Measurements from ENCODE around the gene FADS3. TPM values are rescaled to one million over a fixed set of nuclear protein-coding genes. Genes with fewer than 3 reads are reported as not detected.

The FADS3 gene
- total RNA-seq, 1 experiment from 2014 or later: 50.0 TPM

DNA sequence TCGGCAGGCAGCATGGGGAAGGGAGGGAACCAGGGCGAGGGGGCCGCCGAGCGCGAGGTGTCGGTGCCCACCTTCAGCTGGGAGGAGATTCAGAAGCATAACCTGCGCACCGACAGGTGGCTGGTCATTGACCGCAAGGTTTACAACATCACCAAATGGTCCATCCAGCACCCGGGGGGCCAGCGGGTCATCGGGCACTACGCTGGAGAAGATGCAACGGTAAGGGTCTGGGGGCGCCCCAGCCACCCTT lies 63.0 kb downstream of the FADS3 start (continued):
- TF ChIP-seq ARID4B (CRISPR knock-in tag; IDR thresholded peaks at IDR 0.05; ENCODE audit: borderline replicate concordance): no peak
- TF ChIP-seq FOXK1 (CRISPR knock-in tag; IDR thresholded peaks at IDR 0.05): no peak
- TF ChIP-seq ATF6 (CRISPR knock-in tag; IDR thresholded peaks at IDR 0.05): no peak
- TF ChIP-seq SMAD3 (CRISPR knock-in tag; IDR thresholded peaks at IDR 0.05; ENCODE audit: borderline replicate concordance): 0 out of 2 replicates have a peak, but pooled peaks have one; percentile 2
- TF ChIP-seq MAX (CRISPR knock-in tag; IDR thresholded peaks at IDR 0.05): no peak
- peak; percentile 81; the same call in 1 of the 2 replicates for TF ChIP-seq ZNF416 (CRISPR knock-in tag; IDR thresholded peaks at IDR 0.05)
- no peak for TF ChIP-seq NFE2L1 (CRISPR knock-in tag; IDR thresholded peaks at IDR 0.05)
- peak; percentile 16; the same call in 1 of the 2 replicates for TF ChIP-seq EMX1 (CRISPR knock-in tag; IDR thresholded peaks at IDR 0.05)
- TF ChIP-seq, protein P1, sequence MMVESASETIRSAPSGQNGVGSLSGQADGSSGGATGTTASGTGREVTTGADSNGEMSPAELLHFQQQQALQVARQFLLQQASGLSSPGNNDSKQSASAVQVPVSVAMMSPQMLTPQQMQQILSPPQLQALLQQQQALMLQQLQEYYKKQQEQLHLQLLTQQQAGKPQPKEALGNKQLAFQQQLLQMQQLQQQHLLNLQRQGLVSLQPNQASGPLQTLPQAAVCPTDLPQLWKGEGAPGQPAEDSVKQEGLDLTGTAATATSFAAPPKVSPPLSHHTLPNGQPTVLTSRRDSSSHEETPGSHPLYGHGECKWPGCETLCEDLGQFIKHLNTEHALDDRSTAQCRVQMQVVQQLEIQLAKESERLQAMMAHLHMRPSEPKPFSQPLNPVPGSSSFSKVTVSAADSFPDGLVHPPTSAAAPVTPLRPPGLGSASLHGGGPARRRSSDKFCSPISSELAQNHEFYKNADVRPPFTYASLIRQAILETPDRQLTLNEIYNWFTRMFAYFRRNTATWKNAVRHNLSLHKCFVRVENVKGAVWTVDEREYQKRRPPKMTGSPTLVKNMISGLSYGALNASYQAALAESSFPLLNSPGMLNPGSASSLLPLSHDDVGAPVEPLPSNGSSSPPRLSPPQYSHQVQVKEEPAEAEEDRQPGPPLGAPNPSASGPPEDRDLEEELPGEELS (CRISPR knock-in tag; IDR thresholded peaks at IDR 0.05): no peak

- POLR2A ChIA-PET: interaction anchor here (0.7 to 6.5 kb wide), 3 partner anchors 12 to 47 kb away, joined by 3 to 66 read pairs (median 3); partner anchors contain the start of gene FADS1
- peak; percentile 89 for DNase-seq (ENCODE audit: low spot score)
- H3K9me3 Mint-ChIP-seq: no peaks in the 10 kb centered on the region
- H3K4me3 Mint-ChIP-seq: peak within 1 kb of the TSS; percentile 85
- peak within 1 kb of the TSS; percentile 97 for H3K27ac Mint-ChIP-seq
- H3K4me1 Mint-ChIP-seq: peaks cover 48% of the 10 kb centered on the region
- peaks cover 10% of the 10 kb centered on the region for H3K36me3 Mint-ChIP-seq
- CTCF ChIA-PET: interaction anchor here (1.0 to 4.7 kb wide), 4 partner anchors 12 to 70 kb away, joined by 3 to 40 read pairs (median 21); partner anchors contain the start of gene FADS1
- ATAC-seq: peak; percentile 70
- no peaks in the 10 kb centered on the region for H3K27me3 Mint-ChIP-seq (ENCODE audit: low read depth)
- TF ChIP-seq ETV6 (CRISPR knock-in tag; IDR thresholded peaks at IDR 0.05) (peak; percentile 37; the same call in 1 of the 2 replicates), ZNF423 (CRISPR knock-in tag; IDR thresholded peaks at IDR 0.05) (peak; percentile 90), RELA (CRISPR knock-in tag; IDR thresholded peaks at IDR 0.05; ENCODE audit: borderline replicate concordance) (0 out of 2 replicates have a peak, but pooled peaks have one; percentile 69), KAT7 (CRISPR knock-in tag; IDR thresholded peaks at IDR 0.05; ENCODE audit: borderline replicate concordance) (peak; percentile 79; the same call in 1 of the 2 replicates), ATF1 (CRISPR knock-in tag; IDR thresholded peaks at IDR 0.05) (0 out of 2 replicates have a peak, but pooled peaks have one; percentile 36), CDX4 (CRISPR knock-in tag; IDR thresholded peaks at IDR 0.05; ENCODE audit: borderline replicate concordance) (peak; percentile 58; the same call in 1 of the 2 replicates), MYBL2 (CRISPR knock-in tag; IDR thresholded peaks at IDR 0.05) (peak; percentile 85), EMX1 (CRISPR knock-in tag; IDR thresholded peaks at IDR 0.05) (peak; percentile 0; the same call in 1 of the 2 replicates), ARID4B (CRISPR knock-in tag; IDR thresholded peaks at IDR 0.05; ENCODE audit: borderline replicate concordance) (0 out of 2 replicates have a peak, but pooled peaks have one; percentile 25), CREM (CRISPR knock-in tag; IDR thresholded peaks at IDR 0.05) (peak; percentile 53; the same call in 1 of the 2 replicates), E2F5 (CRISPR knock-in tag; IDR thresholded peaks at IDR 0.05) (peak; percentile 65), ELF4 (CRISPR knock-in tag; IDR thresholded peaks at IDR 0.05; ENCODE audit: low read depth) (0 out of 2 replicates have a peak, but pooled peaks have one; percentile 64)
These were observed 63.6 kb downstream of the FADS3 start, which contains the start of gene FADS2 for GRCh38 chr11:61827571-61828378. TSS of gene FADS2 (plus strand) at chr11:61828300. CDS start at chr11:61828391, 91 bp downstream.
